Renal cortical epithelial cell (primary cell): ENCODE results near the gene RPP25L. TPM values are rescaled to one million over a fixed set of nuclear protein-coding genes. Genes with fewer than 3 reads are reported as not detected.
A peak's percentile ranks its signal among the peaks of the same experiment; 100 is the strongest.
"Not testable (repeated sequence)": the region's sequence is repeated elsewhere in the genome, so short reads cannot be mapped to it uniquely, and the experiment has no call there.

ENCODE experiments used
- DNase-seq: peaks from one replicate; pipeline ENCODE4 v3.0.0-alpha.2; 2011; ENCODE audit warnings: low read depth
- total RNA-seq: library from RNA; depleted of rRNA; stranded (reverse); fragments of >200 nt; gene quantifications from 2 replicates; pipeline ENCODE4 v1.2.3, GENCODE V29; 2014

The RPP25L gene
- 14.9 and 16.1 TPM in 2 replicates for total RNA-seq

GRCh38 chr9:34611811-34612787, at the start of gene RPP25L:
RPP25L (minus strand) TSS chr9:34612097; CDS start chr9:34611296, 801 bp downstream.
- peak; percentile 38 for DNase-seq

- DNase-seq, result peak; percentile 52
These were observed 47.8 kb upstream of the RPP25L start for GRCh38 chr9:34659592-34660253.

GRCh38 chr9:34658461-34658860, 46.6 kb upstream of the RPP25L start:
- no peak for DNase-seq

GRCh38 chr9:34656992-34657391, 45.1 kb upstream of the RPP25L start:
- no peak for DNase-seq

- no peak for DNase-seq
These were observed 43.5 kb upstream of the RPP25L start for GRCh38 chr9:34655394-34655793.

- DNase-seq, result no peak
These were observed 42.6 kb upstream of the RPP25L start for GRCh38 chr9:34654323-34655051.

GRCh38 chr9:34653151-34654072, 41.5 kb upstream of the RPP25L start:
- no peak for DNase-seq

GRCh38 chr9:34652602-34653000, 40.7 kb upstream of the RPP25L start:
- no peak for DNase-seq

- peak; percentile 62 for DNase-seq
These were observed 40.1 kb upstream of the RPP25L start, which contains the start of gene IL11RA for GRCh38 chr9:34651876-34652601. IL11RA (plus strand) TSS chr9:34652185; CDS start chr9:34655218, 3,033 bp downstream.

GRCh38 chr9:34651321-34651720, 39.4 kb upstream of the RPP25L start:
- DNase-seq, result peak; percentile 53

GRCh38 chr9:34650816-34651215, 38.9 kb upstream of the RPP25L start:
- peak; percentile 40 for DNase-seq

- no peak for DNase-seq
These were observed 36.8 kb upstream of the RPP25L start for GRCh38 chr9:34648673-34649072.

GRCh38 chr9:34647651-34648050, 35.8 kb upstream of the RPP25L start:
- DNase-seq, result no peak

- no peak for DNase-seq
These were observed 35.1 kb upstream of the RPP25L start for GRCh38 chr9:34647084-34647403.

- DNase-seq, result peak; percentile 61
These were observed 34.5 kb upstream of the RPP25L start, which contains the start of gene GALT for GRCh38 chr9:34646211-34647083. GALT (plus strand) TSS chr9:34646675; CDS start chr9:34646705, 30 bp downstream.

GRCh38 chr9:34644766-34645314, 32.9 kb upstream of the RPP25L start:
- DNase-seq, result peak; percentile 54

GRCh38 chr9:34642679-34643078, 30.8 kb upstream of the RPP25L start:
- DNase-seq, result no peak

GRCh38 chr9:34639322-34639721, 27.4 kb upstream of the RPP25L start:
- not testable (repeated sequence) for DNase-seq

- no peak for DNase-seq
These were observed 26.2 kb upstream of the RPP25L start for GRCh38 chr9:34638138-34638445.
